ENCODE data around the gene CENPO.

DNA sequence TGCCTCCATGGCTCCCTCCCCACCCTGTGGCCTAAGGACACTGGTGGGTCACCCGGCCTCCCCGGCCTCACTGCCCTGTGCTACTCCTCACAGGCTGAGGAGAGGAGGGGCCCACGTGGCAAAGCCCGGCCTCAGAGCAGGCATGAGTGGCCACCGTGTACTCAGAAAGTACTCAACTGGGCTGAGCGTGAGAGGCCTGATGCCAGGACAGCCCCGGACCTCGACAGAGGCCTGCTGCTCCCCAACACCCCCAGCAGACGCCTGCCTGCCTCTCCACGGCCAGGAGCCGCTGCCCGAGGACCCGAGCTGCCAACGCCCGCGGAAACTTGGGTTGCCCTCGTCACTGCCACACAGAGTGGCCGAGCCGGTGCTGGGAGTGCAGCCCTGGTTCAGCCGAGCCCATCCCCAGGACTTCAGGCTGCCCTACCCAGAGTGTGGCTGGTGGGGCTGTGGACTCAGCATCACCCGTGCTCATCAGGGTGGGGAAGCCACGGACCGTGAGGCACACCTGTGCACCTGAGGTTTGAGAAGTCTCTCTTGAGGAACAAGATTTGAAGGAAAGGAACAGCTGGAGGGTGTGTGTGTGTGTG, 59.3 kb downstream of the CENPO start:
- TF ChIP-seq, protein P1, sequence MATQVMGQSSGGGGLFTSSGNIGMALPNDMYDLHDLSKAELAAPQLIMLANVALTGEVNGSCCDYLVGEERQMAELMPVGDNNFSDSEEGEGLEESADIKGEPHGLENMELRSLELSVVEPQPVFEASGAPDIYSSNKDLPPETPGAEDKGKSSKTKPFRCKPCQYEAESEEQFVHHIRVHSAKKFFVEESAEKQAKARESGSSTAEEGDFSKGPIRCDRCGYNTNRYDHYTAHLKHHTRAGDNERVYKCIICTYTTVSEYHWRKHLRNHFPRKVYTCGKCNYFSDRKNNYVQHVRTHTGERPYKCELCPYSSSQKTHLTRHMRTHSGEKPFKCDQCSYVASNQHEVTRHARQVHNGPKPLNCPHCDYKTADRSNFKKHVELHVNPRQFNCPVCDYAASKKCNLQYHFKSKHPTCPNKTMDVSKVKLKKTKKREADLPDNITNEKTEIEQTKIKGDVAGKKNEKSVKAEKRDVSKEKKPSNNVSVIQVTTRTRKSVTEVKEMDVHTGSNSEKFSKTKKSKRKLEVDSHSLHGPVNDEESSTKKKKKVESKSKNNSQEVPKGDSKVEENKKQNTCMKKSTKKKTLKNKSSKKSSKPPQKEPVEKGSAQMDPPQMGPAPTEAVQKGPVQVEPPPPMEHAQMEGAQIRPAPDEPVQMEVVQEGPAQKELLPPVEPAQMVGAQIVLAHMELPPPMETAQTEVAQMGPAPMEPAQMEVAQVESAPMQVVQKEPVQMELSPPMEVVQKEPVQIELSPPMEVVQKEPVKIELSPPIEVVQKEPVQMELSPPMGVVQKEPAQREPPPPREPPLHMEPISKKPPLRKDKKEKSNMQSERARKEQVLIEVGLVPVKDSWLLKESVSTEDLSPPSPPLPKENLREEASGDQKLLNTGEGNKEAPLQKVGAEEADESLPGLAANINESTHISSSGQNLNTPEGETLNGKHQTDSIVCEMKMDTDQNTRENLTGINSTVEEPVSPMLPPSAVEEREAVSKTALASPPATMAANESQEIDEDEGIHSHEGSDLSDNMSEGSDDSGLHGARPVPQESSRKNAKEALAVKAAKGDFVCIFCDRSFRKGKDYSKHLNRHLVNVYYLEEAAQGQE (IDR thresholded peaks at IDR 0.05; ENCODE audit: insufficient replicate concordance, low read depth): no peak
- TF ChIP-seq, protein P2, sequence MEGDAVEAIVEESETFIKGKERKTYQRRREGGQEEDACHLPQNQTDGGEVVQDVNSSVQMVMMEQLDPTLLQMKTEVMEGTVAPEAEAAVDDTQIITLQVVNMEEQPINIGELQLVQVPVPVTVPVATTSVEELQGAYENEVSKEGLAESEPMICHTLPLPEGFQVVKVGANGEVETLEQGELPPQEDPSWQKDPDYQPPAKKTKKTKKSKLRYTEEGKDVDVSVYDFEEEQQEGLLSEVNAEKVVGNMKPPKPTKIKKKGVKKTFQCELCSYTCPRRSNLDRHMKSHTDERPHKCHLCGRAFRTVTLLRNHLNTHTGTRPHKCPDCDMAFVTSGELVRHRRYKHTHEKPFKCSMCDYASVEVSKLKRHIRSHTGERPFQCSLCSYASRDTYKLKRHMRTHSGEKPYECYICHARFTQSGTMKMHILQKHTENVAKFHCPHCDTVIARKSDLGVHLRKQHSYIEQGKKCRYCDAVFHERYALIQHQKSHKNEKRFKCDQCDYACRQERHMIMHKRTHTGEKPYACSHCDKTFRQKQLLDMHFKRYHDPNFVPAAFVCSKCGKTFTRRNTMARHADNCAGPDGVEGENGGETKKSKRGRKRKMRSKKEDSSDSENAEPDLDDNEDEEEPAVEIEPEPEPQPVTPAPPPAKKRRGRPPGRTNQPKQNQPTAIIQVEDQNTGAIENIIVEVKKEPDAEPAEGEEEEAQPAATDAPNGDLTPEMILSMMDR (IDR thresholded peaks at IDR 0.05; ENCODE audit: insufficient read depth, low read length): no peak
- TF ChIP-seq POLR2AphosphoS5 (IDR thresholded peaks at IDR 0.05; ENCODE audit: low read depth) (no peak), SPI1 (IDR thresholded peaks at IDR 0.05; ENCODE audit: borderline replicate concordance, low read depth) (no peak), GABPA (IDR thresholded peaks at IDR 0.05; ENCODE audit: low read depth) (no peak)
